Measurements from ENCODE around the gene EDRF1.

GRCh38 chr10:125747417-125747816, 27.9 kb downstream of the EDRF1 start:
- TF ChIP-seq POLR2A (IDR thresholded peaks at IDR 0.05; ENCODE audit: low read depth, low read length): no peak
- no peak for TF ChIP-seq POLR2AphosphoS5 (IDR thresholded peaks at IDR 0.05; ENCODE audit: low read depth, low read length)
- no peak for TF ChIP-seq PAX5 (IDR thresholded peaks at IDR 0.05; ENCODE audit: insufficient read depth, low read length, severe bottlenecking)
